NCI-H187 treated with DMSO at 0.1 percent for 48 hours (cell line): ENCODE measurements around the gene SLU7.

ENCODE experiments used
- DNase-seq: peaks from one replicate; lab custom pipeline; 2025; lab: John Stamatoyannopoulos, UW

SLU7 gene

GRCh38 chr5:160418561-160419457 is at the start of gene SLU7:
SLU7 (minus strand) TSS chr5:160419081; CDS start chr5:160415294, 3,787 bp downstream.
- DNase-seq: peak; percentile 60

DNA sequence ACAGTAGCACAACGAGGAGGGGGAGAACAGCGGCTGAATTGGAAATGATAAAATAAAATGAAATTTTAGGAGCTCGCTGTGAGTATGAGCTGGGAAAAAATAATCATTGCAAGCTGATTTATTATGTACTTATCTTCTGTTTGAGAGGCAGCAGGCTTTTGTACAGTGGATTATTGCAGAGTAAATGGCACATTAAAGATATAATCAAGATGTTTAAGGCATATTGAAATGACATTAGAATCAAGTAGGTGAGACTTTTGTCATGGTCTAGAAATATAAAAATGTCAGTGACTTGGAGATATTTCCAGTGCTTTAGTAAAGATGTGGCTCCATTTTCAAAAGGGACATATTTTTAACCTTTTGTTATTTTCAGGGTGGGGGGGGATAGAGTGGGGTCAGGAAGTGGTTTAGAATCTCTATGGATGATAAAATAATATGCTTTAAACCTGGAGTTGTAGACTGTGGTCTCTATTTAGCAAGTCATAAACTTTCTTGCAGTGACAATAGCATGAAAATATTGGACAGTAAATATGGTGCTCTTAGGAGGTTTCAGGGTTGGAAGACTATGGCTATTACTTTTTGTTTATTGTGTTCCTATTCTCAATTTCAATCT is 49.6 kb upstream of the SLU7 start:
- no peak for DNase-seq

GRCh38 chr5:160467555-160468362 is 48.9 kb upstream of the SLU7 start:
- no peak for DNase-seq

DNA sequence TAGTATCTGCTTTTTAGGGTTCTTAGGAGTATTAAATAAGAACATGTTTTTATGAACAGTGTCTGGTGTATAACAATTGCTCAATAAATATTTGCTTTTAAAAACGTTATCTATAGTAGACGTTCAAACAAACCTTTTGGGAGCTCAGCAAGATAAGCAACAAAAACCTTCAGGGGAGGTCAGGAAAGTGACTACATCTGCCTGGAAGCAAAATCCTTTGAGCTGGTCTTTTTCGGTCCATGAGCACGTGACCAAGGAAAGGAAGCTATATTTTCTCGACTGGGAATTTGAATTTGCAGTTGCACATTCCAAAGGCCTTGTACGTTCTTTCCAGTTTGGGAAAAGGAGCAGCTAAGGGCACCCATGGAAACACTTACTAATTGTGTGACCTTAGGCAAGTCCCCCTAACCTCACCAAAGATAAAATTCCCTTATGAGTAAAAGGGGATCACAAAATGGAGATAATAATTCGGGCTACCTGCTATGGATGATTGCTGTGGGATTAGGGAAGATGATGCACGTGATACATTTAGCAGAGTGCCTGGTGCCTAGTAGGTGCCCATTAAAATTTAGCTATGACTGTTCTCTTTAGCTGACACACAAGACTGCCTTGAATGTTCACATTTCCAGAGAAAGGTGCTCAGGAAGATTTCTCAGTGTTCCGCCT is 48.1 kb upstream of the SLU7 start:
- no peak for DNase-seq

DNA sequence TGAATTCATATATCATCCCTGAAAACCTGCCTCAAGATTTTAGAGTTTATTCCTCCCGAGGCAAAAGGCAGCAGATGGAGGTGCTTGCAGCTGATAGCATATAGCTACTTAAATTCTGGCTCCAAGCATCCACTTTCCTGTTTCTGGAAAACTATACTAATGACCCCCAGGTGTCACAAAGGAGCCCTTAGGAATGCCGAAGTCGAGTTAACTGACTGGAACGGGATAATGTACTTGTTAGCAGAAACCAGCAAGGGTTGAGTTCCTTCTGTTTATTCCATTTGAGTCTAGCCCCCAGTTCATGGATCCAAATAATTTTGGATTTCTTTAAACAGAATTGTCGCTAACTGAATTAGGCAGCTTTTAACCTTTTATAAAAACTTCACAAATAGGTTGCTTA is 47.2 kb upstream of the SLU7 start:
- DNase-seq: no peak

DNA sequence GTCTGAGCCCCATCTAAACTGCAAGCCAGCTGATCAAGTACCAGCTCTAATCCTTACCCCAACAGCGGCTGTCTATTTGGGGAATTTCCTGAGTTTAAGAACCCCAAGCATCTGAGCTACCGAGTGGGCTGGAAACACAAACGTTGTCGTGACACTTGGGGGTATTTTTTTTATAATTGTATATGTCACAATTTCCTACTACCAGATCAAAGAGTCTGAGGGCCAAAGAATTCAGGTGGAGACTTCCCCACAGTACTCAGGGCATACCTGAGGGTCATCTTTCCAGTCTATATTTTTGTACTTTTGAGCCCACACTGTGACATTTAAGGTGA is 45.6 kb upstream of the SLU7 start:
- no peak for DNase-seq

DNA sequence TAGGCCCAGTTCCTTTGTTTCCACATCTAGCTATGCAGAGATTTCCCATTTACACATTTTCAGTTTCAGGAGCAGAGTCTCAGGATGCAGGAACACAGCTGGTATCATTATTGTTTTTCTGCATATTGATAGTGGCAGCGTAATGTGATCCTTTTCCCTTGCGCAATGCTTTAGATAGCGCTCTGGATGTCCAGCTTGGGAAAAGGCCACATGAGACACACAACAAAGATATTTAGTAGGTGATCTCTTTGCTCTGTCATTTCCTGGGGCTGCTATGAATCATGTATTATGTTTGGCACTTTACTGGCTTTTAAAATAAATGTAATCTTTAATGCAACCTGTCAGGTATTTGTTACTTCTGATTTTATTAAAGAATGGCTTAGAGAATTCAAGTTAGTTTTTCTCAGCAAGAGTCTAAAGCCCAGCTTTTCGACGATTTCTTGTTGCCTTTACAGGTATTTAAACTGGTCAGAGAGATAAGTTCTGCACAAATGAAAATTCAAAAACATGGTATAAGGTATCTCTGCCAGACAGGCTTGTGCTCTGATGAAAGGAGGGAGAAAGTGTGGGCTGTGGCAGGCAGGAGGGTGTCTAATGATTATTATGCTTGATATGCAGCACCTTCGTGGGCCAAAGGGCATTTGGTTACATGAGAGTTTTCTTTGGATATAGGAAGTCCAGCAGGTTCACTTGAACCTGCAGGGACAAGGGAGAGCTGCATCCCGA is 45.0 kb upstream of the SLU7 start:
- no peak for DNase-seq

GRCh38 chr5:160463227-160463626 is 44.3 kb upstream of the SLU7 start:
- DNase-seq: no peak

DNA sequence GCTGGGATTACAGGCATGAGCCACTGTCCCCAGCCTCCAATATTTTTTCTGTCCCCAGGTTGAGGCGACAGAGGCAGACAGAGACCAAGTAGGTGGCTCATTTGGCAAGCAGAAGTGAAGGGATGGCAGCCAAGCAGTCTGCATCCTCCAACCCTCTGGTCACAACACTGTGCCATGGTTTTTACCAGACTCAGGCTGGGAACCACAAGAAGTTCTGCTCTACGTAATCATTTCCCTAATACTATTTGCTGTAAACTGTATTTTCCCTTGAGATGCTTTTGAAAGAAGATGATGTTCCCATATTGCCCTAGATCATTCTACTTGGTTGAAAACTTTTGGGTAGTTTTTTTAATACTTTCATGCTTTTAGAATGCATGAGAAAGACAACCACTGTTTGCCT is 43.3 kb upstream of the SLU7 start:
- DNase-seq: no peak

DNA sequence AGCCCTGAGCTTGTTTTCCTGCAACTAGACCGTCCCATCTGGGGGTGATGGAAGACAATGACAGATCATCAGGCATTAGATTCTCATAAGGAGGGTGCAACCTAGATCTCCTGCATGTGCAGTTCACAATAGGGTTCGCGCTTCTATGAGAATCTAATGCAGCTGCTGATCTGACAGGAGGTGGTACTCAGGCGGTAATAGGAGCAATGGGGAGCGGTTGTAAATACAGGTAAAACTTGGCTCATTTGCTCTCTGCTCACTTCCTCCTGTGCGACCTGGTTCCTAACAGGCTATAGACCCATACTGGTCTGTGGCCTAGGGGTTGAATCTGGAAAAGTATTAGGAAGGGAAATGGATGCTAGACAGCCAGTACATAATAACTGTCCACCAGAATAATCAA is 42.5 kb upstream of the SLU7 start:
- no peak for DNase-seq

GRCh38 chr5:160460377-160461049 is 41.6 kb upstream of the SLU7 start:
- no peak for DNase-seq

- no peak for DNase-seq
Measured at GRCh38 chr5:160458806-160459800, 40.2 kb upstream of the SLU7 start.

DNA sequence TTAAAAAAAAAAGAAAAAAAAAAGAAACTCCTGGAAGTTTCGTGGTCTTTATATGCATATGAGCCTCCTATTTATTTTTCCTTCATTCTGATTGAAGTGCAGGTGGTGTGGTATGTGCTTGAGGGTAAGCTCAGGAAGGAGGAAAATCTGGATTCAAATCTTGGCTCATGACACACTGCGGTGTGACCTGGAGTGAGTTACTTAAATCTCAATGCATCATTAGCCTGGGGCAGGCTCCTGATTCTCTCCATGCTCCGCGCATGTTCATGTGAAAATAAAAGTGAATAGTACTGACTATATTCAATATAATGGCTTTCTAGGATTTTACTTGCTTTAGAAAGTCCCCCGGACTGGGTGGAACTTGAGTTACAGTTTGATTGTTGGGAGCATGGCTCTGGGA is 38.4 kb upstream of the SLU7 start:
- no peak for DNase-seq

DNA sequence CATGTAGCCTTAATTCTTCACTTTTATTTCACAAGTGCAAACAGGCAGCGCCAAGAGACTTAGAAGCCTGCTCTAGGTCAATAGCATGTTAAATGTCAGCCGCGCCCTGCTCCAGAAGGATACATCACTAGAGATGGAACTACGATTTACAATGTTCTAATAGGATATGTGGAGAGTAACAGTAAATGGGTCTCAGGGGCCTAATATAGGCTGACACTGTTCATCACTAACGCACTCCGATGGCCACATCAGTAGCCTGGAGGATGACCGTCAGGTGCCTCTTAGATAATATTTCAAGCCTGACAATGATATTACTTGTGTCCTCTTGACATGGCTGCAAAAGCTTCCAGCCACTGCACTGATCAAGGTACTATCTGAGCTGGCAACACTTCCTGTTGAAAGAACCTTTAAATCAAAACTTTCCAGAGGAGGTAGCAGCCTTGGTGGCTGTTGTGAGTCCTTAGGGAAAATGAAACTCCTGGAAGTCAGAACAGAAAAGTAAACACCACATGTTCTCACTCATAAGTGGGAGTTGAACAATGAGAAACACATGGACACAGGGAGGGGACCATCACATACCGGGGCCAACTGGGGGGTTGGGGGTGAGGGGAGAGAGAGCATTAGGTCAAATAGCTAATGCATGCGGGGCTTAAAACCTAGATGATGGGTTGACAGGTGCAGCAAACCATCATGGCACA is 37.7 kb upstream of the SLU7 start:
- DNase-seq: no peak

DNA sequence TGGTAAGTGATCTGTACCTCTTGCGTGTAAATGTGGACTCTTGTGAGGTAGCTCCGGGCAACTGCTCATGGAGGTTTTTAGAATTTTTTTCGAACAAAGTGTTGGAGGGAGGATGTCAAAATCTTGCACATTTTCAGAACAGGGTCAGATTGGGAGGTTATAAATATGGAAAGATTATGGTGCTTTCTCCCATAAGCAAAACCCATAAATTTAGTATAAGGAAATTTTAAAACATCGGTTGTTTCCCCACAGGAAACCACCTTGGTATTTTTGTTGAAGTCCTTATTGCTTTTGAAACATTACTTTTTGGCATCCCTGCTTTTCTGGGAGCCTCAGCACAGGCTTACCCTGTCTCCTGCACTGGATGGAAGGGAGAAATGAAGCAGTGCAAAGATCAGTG is 36.7 kb upstream of the SLU7 start:
- DNase-seq: no peak

DNA sequence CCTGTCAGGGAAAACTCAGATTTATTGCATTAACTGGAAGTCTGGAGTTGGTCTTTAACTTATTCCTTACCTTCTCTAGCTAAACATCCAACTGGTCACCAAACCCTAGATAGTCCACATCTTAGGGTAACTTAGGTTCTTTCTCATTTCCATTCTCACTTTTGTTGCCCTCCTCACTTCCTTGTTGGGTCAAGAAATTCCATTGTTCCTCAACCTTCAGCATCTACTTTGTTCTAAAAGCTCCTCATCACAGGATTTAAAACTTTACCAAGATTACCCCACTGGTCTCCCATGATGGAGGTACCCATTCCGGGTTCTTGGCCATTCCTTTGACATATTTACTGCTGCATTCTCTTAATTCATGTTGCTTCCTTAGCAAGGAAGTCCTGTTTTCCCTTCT is 34.9 kb upstream of the SLU7 start:
- no peak for DNase-seq

GRCh38 chr5:160452795-160453194 is 33.9 kb upstream of the SLU7 start:
- no peak for DNase-seq

DNA sequence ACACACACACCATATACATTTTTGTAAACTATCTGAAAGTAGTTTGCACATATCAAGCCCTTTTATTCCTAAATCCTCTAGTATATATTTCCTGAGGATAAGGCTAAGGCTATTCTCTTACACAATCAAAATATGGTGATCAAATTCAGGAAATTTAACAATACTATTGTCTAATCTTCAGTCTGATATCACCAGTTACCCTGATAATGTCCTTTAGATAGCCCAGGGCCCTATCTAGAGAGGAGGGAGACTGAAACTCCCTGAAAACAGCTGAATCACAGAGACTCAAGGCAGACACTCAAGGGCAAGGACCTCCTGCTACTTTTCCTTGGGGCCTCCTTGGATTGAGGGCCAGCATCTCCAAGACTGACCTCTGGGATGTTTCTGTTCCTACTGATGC is 33.2 kb upstream of the SLU7 start:
- no peak for DNase-seq

- DNase-seq: no peak
Measured at GRCh38 chr5:160451281-160451680, 32.4 kb upstream of the SLU7 start.
